Neural cell (in vitro differentiated cells): Measurements from ENCODE around the gene MMP28. TPM values are rescaled to one million over a fixed set of nuclear protein-coding genes. Genes with fewer than 3 reads are reported as not detected.

Source experiments
- H2AFZ ChIP-seq: fragments of 200-600, 300-800 bp; sonication (generic), shearing (Covaris generic); 2 replicates; pipeline ENCODE4 v1.6.0; 2014; ENCODE audit warnings: low read depth, mild to moderate bottlenecking, antibody characterized with exemption, low read length, moderate library complexity
- H3F3A ChIP-seq: fragments of 200-600 bp; shearing (Covaris generic); 2 replicates; pipeline ENCODE4 v1.6.1; 2016; ENCODE audit warnings: mild to moderate bottlenecking, moderate library complexity, mixed read lengths, antibody characterized with exemption, low read length; ENCODE audit not compliant: insufficient read depth, poor library complexity, severe bottlenecking
- H3K27ac ChIP-seq: fragments of 200-600, 300-800 bp; sonication (generic), shearing (Covaris generic); 2 replicates; pipeline ENCODE4 v1.5.1; 2014; ENCODE audit warnings: mild to moderate bottlenecking, low read length, moderate library complexity
- H3K27me3 ChIP-seq: fragments of 300-800, 200-600 bp; sonication (generic), shearing (Covaris generic); 2 replicates; pipeline ENCODE4 v1.6.0; 2014; ENCODE audit warnings: mild to moderate bottlenecking, low read depth, low read length, moderate library complexity; ENCODE audit not compliant: insufficient read depth
- H3K36me3 ChIP-seq: fragments of 300-800, 200-600 bp; sonication (generic), shearing (Covaris generic); 2 replicates; pipeline ENCODE4 v1.5.1; 2014; ENCODE audit warnings: mild to moderate bottlenecking, antibody characterized with exemption, low read length, moderate library complexity; ENCODE audit not compliant: insufficient read depth
- H3K4me2 ChIP-seq: fragments of 300-800, 200-600 bp; sonication (generic), shearing (Covaris generic); 2 replicates; pipeline ENCODE4 v1.6.0; 2014; ENCODE audit warnings: mild to moderate bottlenecking, low read length
- H3K4me3 ChIP-seq: fragments of 300-800, 200-600 bp; sonication (generic), shearing (Covaris generic); 2 replicates; pipeline ENCODE4 v1.5.1; 2014; ENCODE audit warnings: mild to moderate bottlenecking, low read length, moderate library complexity
- H3K79me2 ChIP-seq: fragments of 200-600 bp; shearing (Covaris generic); replicated peaks from 2 replicates; pipeline ENCODE4 v1.6.0; 2014; ENCODE audit warnings: mild to moderate bottlenecking, low read length, moderate library complexity; ENCODE audit not compliant: insufficient read depth
- H3K9ac ChIP-seq: fragments of 300-800, 200-600 bp; sonication (generic), shearing (Covaris generic); 2 replicates; pipeline ENCODE4 v1.6.1; 2016; ENCODE audit warnings: mild to moderate bottlenecking, low read length, mixed read lengths
- H3K9me2 ChIP-seq: fragments of 200-600 bp; shearing (Covaris generic); 2 replicates; pipeline ENCODE4 v1.6.1; 2016; ENCODE audit warnings: mild to moderate bottlenecking, low read length, mixed read lengths; ENCODE audit not compliant: insufficient read depth
- H3K9me3 ChIP-seq: fragments of 200-600, 300-800 bp; sonication (generic), shearing (Covaris generic); 2 replicates; pipeline ENCODE4 v1.6.1; 2016; ENCODE audit warnings: mild to moderate bottlenecking, mixed run types, low read length, moderate library complexity, mixed read lengths
- H4K20me1 ChIP-seq: fragments of 200-600 bp; shearing (Covaris generic); 2 replicates; pipeline ENCODE4 v1.6.1; 2016; ENCODE audit warnings: mild to moderate bottlenecking, mixed run types; ENCODE audit not compliant: insufficient read depth
- EP300 ChIP-seq: fragments of 450-650 bp; conservative IDR thresholded peaks from 2 replicates; pipeline ENCODE4 v1.6.1; 2014; ENCODE audit warnings: antibody characterized with exemption, mild to moderate bottlenecking, moderate library complexity; ENCODE audit not compliant: poor library complexity, severe bottlenecking
- EZH2 ChIP-seq: fragments of 200-600, 300-800 bp; shearing (Covaris generic), sonication (generic); IDR thresholded peaks from 2 replicates; pipeline ENCODE4 v1.6.1; 2014; ENCODE audit warnings: antibody characterized with exemption, low read length, borderline replicate concordance, mild to moderate bottlenecking; ENCODE audit not compliant: insufficient read depth, poor library complexity, severe bottlenecking
- MXI1 ChIP-seq: fragments of 450-650 bp; conservative IDR thresholded peaks from 2 replicates; pipeline ENCODE4 v1.6.1; 2014; ENCODE audit warnings: antibody characterized with exemption, mild to moderate bottlenecking; ENCODE audit not compliant: poor library complexity, severe bottlenecking
- POLR2AphosphoS5 ChIP-seq: IDR thresholded peaks from 2 replicates; pipeline ENCODE4 v1.6.1; 2012
- RAD21 ChIP-seq: fragments of 450-650 bp; conservative IDR thresholded peaks from 2 replicates; pipeline ENCODE4 v1.6.1; 2014; ENCODE audit warnings: antibody characterized with exemption, mild to moderate bottlenecking, moderate library complexity
- SMC3 ChIP-seq: fragments of 450-650 bp; conservative IDR thresholded peaks from 2 replicates; pipeline ENCODE4 v1.6.1; 2014; ENCODE audit warnings: antibody characterized with exemption, mild to moderate bottlenecking, moderate library complexity; ENCODE audit not compliant: poor library complexity
- TAF1 ChIP-seq: IDR thresholded peaks from 2 replicates; pipeline ENCODE4 v1.6.1; 2012; ENCODE audit warnings: low read depth
- polyA plus RNA-seq: library from polyadenylated mRNA; depleted of rRNA; stranded (reverse); fragments of >200 nt; gene quantifications from 2 replicates; pipeline ENCODE4 v1.2.3, GENCODE V29; 2014
- TF ChIP-seq, protein P1 (sequence below): IDR thresholded peaks from 2 replicates; pipeline ENCODE4 v1.6.1; 2012; ENCODE audit warnings: borderline replicate concordance
- TF ChIP-seq, protein P2 (sequence below): fragments of 450-650 bp; IDR thresholded peaks from 2 replicates; pipeline ENCODE4 v1.5.1; 2014; ENCODE audit warnings: antibody characterized with exemption, mild to moderate bottlenecking, moderate library complexity; ENCODE audit not compliant: poor library complexity, severe bottlenecking

Gene MMP28
- polyA plus RNA-seq, 1 donor from 2014 or later = 0.31 TPM

- peaks cover 34% of the 10 kb centered on the region for H3K79me2 ChIP-seq
- H3K9me2 ChIP-seq = no peaks in the 10 kb centered on the region
- no peak for TF ChIP-seq EP300
- TF ChIP-seq, protein P1, sequence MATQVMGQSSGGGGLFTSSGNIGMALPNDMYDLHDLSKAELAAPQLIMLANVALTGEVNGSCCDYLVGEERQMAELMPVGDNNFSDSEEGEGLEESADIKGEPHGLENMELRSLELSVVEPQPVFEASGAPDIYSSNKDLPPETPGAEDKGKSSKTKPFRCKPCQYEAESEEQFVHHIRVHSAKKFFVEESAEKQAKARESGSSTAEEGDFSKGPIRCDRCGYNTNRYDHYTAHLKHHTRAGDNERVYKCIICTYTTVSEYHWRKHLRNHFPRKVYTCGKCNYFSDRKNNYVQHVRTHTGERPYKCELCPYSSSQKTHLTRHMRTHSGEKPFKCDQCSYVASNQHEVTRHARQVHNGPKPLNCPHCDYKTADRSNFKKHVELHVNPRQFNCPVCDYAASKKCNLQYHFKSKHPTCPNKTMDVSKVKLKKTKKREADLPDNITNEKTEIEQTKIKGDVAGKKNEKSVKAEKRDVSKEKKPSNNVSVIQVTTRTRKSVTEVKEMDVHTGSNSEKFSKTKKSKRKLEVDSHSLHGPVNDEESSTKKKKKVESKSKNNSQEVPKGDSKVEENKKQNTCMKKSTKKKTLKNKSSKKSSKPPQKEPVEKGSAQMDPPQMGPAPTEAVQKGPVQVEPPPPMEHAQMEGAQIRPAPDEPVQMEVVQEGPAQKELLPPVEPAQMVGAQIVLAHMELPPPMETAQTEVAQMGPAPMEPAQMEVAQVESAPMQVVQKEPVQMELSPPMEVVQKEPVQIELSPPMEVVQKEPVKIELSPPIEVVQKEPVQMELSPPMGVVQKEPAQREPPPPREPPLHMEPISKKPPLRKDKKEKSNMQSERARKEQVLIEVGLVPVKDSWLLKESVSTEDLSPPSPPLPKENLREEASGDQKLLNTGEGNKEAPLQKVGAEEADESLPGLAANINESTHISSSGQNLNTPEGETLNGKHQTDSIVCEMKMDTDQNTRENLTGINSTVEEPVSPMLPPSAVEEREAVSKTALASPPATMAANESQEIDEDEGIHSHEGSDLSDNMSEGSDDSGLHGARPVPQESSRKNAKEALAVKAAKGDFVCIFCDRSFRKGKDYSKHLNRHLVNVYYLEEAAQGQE = no peak
- no peak for TF ChIP-seq RAD21
- TF ChIP-seq POLR2AphosphoS5 = no peak
- TF ChIP-seq, protein P2, sequence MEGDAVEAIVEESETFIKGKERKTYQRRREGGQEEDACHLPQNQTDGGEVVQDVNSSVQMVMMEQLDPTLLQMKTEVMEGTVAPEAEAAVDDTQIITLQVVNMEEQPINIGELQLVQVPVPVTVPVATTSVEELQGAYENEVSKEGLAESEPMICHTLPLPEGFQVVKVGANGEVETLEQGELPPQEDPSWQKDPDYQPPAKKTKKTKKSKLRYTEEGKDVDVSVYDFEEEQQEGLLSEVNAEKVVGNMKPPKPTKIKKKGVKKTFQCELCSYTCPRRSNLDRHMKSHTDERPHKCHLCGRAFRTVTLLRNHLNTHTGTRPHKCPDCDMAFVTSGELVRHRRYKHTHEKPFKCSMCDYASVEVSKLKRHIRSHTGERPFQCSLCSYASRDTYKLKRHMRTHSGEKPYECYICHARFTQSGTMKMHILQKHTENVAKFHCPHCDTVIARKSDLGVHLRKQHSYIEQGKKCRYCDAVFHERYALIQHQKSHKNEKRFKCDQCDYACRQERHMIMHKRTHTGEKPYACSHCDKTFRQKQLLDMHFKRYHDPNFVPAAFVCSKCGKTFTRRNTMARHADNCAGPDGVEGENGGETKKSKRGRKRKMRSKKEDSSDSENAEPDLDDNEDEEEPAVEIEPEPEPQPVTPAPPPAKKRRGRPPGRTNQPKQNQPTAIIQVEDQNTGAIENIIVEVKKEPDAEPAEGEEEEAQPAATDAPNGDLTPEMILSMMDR = no peak
- TF ChIP-seq EZH2 = no peak
- no peak for TF ChIP-seq SMC3
- no peak for TF ChIP-seq MXI1
- no peak for TF ChIP-seq TAF1
- H3K27me3 ChIP-seq = no peaks in the 10 kb centered on the region
- no peaks in the 10 kb centered on the region for H3F3A ChIP-seq
- no peak overlapping the region for H3K4me2 ChIP-seq
- peaks cover 18% of the 10 kb centered on the region for H3K36me3 ChIP-seq
- no peak overlapping the region for H3K27ac ChIP-seq
- no peak overlapping the region for H2AFZ ChIP-seq
- H4K20me1 ChIP-seq = peaks cover 5% of the 10 kb centered on the region
- no peak overlapping the region for H3K9ac ChIP-seq
- no peaks in the 10 kb centered on the region for H3K9me3 ChIP-seq
- H3K4me3 ChIP-seq = no peak overlapping the region
Observed at GRCh38 chr17:35821308-35821707, 25.9 kb upstream of the MMP28 start.

DNA sequence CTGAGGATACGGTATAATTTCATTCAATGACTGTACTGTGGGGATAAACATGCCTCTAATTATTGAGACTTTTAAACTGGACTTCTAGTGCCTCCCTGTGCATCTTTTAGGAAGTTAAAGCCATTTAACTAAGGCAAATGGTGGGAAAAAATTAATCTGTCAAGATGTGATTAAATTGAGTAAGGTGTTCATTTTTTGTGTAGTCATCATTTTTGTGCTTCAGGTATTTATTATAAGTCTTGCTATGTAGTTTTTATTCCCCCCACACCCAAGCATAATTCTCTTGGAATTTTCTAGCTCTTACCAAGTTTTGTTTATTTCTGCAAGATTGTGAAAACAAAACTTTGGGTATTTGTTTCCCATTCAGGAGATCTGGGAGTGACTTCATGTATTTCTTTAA, 24.0 kb upstream of the MMP28 start:
- H3K4me2 ChIP-seq = no peak overlapping the region
- no peaks in the 10 kb centered on the region for H3F3A ChIP-seq
- H3K79me2 ChIP-seq = peaks cover 51% of the 10 kb centered on the region
- H4K20me1 ChIP-seq = peaks cover 16% of the 10 kb centered on the region
- H3K9ac ChIP-seq = no peak overlapping the region
- TF ChIP-seq, protein P1 = no peak
- TF ChIP-seq EZH2 (no peak), RAD21 (no peak), POLR2AphosphoS5 (no peak), TAF1 (no peak), SMC3 (no peak), EP300 (no peak), MXI1 (no peak)
- TF ChIP-seq, protein P2 = no peak
- H3K9me3 ChIP-seq = no peaks in the 10 kb centered on the region
- H2AFZ ChIP-seq = no peak overlapping the region
- H3K27ac ChIP-seq = no peak overlapping the region
- no peak overlapping the region for H3K4me3 ChIP-seq
- H3K27me3 ChIP-seq = no peaks in the 10 kb centered on the region
- H3K9me2 ChIP-seq = no peaks in the 10 kb centered on the region
- H3K36me3 ChIP-seq = peaks cover 18% of the 10 kb centered on the region
